HG03045 (cell line): Measurements from ENCODE around the gene LYST.
"Not testable (repeated sequence)": the region's sequence is repeated elsewhere in the genome, so short reads cannot be mapped to it uniquely, and the experiment has no call there.

Source experiments
- ATAC-seq: cut with Tn5 transposase; IDR thresholded peaks from one replicate; pipeline ENCODE4 v1.9.1; 2021; ENCODE audit warnings: mild to moderate bottlenecking, moderate library complexity; ENCODE audit not compliant: unreplicated experiment

Gene LYST

GRCh38 chr1:235866205-235866912 is at the start of gene LYST:
Gene LYST (minus strand): TSS chr1:235866906. CDS start chr1:235830417, 36,489 bp downstream.
- ATAC-seq, result peak; percentile 50

DNA sequence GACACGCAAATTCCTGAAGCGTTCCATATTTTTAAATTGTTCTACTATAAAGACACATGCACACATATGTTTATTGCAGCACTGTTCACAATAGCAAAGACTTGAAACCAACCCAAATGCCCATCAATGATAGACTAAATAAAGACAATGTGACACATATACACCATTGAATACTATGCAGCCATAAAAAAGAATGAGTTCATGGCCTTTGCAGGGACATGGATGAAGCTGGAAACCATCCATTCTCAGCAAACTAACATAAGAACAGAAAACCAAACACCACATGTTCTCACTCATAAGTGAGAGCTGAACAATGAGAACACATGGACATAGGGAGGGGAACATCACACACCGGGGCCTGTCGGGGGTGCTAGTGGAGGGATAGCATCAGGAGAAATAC is 48.8 kb upstream of the LYST start:
- not testable (repeated sequence) for ATAC-seq

DNA sequence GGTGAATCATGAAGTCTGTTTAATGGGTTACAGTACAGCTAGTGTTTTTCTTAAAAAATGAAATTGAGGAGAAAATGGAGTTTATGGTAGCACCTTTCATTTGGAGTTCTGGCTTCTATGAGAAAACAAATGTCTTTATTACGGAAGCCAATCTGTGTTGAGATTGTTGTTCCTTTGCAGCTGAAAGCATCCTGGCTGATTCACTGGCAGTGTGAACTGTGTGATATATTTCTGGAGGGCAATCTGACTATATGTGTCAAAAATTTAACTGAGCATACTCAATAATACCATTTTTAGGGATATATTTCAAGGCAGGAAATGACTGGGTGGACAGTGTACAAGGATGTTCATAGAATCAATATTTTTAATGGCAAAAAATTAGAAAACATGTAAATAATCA is 46.6 kb upstream of the LYST start:
- ATAC-seq, result no peak

- ATAC-seq, result no peak
These were observed 45.2 kb upstream of the LYST start for GRCh38 chr1:235911876-235912275.

DNA sequence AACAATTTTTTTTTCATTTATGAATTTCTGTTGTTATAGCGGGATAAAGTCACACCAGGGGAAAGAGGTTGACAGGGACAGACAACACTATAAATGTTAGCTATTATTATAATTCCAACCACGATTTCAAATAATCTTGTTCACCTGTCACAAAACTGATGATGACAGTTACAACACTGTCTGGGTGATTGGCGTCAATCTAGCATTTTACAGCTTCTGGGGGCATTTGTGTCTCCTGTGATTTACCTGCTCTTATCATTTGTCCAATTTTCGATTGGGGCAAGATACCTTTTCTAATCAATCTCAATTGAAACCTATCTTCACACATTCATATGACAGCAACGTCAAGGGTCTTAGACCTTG is 44.6 kb upstream of the LYST start:
- ATAC-seq, result no peak

- no peak for ATAC-seq
These were observed 43.9 kb upstream of the LYST start for GRCh38 chr1:235910357-235911299.

GRCh38 chr1:235908742-235909520 is 42.2 kb upstream of the LYST start:
- ATAC-seq, result no peak

DNA sequence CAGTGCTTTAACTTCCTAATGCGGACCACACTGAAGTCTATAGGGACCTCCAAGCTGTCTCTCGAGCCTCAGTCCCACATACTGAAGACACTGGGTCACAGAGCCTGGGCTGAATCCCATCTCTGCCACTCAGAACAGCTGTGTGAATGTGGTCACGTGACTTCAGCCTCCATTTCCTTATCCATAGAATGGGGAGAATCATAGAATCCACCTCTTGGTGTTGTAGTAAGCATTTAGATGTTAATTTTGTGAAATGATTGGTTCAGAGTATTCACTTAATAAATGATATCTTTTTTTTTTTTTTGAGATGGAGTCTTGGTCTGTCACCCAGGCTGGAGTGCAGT is 41.2 kb upstream of the LYST start:
- no peak for ATAC-seq

DNA sequence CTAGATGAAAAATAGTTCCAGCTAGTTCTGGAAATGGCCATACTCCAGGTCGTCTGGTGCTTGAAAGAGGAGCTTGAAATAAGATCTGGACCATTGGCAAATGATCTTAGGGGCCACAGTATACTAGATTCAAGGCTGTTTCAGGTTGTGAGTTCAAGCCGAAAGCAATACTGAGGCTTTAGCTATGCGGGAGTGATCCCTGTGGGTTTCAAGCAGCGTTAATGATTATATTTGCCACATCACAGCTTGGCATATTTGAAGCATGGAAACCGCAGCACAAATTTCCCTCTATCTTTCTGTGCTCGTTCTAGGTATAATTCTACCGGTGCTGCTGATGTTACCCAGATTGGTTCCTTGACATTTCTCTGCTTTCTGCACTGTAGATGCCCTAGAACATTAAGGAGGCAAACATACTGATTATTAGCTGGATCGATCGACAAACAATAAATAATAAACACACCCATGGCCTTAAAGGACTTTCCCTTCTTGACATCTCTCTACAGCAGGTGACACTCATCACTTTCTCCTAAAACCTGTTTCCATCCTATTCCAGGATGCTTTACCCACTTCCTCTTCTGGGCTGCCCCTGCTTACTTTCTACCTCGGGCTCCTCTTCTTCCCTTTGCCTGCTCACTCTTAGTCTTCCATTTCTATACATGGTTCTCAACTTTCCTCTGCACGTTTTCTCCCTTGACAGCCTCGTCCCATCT is 40.6 kb upstream of the LYST start:
- ATAC-seq, result no peak

- no peak for ATAC-seq
These were observed 39.7 kb upstream of the LYST start for GRCh38 chr1:235906436-235906835.

DNA sequence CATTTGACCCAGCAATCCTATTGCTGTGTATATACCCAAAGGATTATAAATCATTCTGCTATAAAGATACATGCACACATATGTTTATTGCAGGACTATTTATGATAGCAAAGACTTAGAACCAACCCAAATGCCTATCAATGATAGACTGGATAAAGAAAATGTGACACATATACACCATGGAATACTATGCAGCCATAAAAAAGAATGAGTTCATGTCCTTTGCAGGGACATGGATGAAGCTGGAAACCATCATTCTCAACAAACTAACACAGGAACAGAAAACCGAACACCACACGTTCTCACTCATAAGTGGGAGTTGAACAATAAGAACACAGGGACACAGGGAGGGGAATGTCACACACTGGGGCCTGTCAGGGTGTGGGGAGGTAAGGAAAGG is 37.1 kb upstream of the LYST start:
- ATAC-seq, result not testable (repeated sequence)

- ATAC-seq, result no peak
These were observed 36.2 kb upstream of the LYST start for GRCh38 chr1:235902677-235903542.

DNA sequence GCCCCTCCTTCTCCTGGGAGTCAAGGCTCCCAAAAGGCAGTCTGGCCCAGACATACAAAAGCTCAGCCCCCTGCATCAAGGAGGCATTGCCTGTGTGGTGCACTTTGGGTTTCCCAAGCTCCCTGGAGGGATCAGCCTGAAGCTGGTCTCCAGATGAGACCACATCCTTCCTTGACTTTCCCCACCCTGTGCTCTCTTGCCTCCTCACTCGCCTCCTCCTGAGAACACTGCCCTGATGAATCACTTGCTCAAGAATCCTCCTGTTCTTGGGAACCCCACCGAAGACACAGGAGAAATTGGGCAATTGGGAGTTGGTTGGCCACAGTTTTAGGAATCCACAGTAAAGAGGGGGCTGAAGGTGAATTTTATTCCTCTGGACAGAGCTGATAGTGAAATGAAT is 34.8 kb upstream of the LYST start:
- no peak for ATAC-seq

- ATAC-seq, result no peak
These were observed 31.4 kb upstream of the LYST start for GRCh38 chr1:235898126-235898525.

- ATAC-seq, result no peak
These were observed 27.1 kb upstream of the LYST start for GRCh38 chr1:235893840-235894239.

DNA sequence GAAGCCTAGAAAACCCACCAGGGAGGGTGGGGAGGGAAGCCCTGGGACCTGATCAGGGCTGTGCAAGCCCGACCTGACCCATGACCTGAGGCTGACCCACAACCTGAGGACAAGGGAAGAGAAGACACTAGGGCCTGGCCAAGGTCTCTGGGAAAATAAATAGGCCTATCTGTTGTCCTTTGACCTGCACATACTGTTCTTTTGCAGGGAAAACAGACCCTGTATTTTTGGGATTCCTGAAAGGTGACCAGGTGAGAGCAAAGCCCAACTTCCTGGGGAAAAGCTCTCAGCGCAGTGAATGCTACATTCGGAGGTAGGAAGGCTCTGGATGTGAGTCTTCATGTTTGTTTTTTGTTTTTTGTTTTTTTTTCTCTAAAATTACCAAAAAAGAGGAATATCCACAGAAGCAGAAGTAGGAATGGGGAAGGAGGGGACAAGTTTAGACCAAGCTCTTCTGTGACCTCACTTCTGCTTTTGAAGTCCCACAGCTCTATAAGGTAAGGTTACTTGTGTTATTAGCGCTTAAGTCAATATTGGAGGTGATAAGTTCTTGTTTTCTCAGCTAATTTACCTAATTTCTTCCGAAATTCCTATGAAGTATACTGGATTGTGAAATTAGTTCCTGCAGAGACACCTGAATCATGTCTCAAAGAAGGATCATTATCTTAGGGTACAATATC is 26.2 kb upstream of the LYST start:
- ATAC-seq, result no peak

GRCh38 chr1:235892202-235892601 is 25.5 kb upstream of the LYST start:
- peak; percentile 53 for ATAC-seq

DNA sequence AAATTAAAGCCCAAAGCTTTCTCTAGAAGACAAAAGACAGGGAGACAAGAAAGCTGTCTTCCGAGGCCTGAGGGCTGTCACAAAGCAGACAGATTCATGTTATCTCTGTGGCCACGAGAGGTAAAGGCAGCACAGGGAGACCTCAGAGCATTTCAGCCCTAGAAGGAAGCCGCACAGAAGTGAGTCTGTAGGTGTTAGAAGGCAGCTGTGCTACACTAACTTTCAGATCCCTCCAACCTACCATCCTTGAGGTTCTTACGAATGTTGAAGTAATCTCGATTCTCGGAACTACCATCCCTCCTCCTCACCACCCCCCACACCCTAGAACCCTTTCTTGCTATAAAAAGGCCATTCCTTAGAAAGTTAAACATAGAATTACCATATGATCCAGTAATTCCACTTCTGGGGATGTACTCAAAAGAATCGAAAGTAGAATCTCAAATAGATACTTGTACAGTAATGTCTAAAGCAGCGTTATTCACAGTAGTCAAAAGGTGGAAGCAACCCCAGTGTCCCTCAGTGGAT is 21.5 kb upstream of the LYST start:
- ATAC-seq, result peak; percentile 68

GRCh38 chr1:235887676-235888075 is 21.0 kb upstream of the LYST start:
- ATAC-seq, result peak; percentile 21
